Hepatocyte (in vitro differentiated cells): ENCODE results near the gene C4orf17. TPM values are rescaled to one million over a fixed set of nuclear protein-coding genes. Genes with fewer than 3 reads are reported as not detected.

ENCODE experiments used
- DNase-seq: peaks from one replicate; pipeline ENCODE4 v3.0.0-alpha.2; 2016; ENCODE audit warnings: low spot score
- H2AFZ ChIP-seq: fragments of 200-600 bp; sonication (generic); 2 replicates; pipeline ENCODE4 v1.6.0; 2016; ENCODE audit warnings: antibody characterized with exemption, mild to moderate bottlenecking
- H3K27ac ChIP-seq: fragments of 200-600 bp; sonication (generic); 2 replicates; pipeline ENCODE4 v1.5.1; 2016; ENCODE audit warnings: mild to moderate bottlenecking
- H3K27me3 ChIP-seq: fragments of 200-600 bp; sonication (generic); 2 replicates; pipeline ENCODE4 v1.6.1; 2016
- H3K36me3 ChIP-seq: fragments of 200-600 bp; sonication (generic); replicated peaks from 2 replicates; pipeline ENCODE4 v1.5.1; 2016; ENCODE audit warnings: low read depth; ENCODE audit not compliant: insufficient read depth
- H3K4me1 ChIP-seq: fragments of 200-600 bp; sonication (generic); 2 replicates; pipeline ENCODE4 v1.5.1; 2016; ENCODE audit warnings: mild to moderate bottlenecking, moderate library complexity; ENCODE audit not compliant: insufficient read depth
- H3K4me2 ChIP-seq: fragments of 200-600 bp; sonication (generic); 2 replicates; pipeline ENCODE4 v1.6.0; 2016
- H3K4me3 ChIP-seq: fragments of 200-600 bp; sonication (generic); 2 replicates; pipeline ENCODE4 v1.5.1; 2016; ENCODE audit warnings: mild to moderate bottlenecking
- H3K79me2 ChIP-seq: fragments of 200-600 bp; sonication (generic); 2 replicates; pipeline ENCODE4 v1.6.0; 2017; ENCODE audit warnings: mild to moderate bottlenecking
- H3K9me2 ChIP-seq: fragments of 200-600 bp; sonication (generic); replicated peaks from 2 replicates; pipeline ENCODE4 v1.6.0; 2017; ENCODE audit warnings: mild to moderate bottlenecking; ENCODE audit not compliant: insufficient read depth
- H3K9me3 ChIP-seq: fragments of 200-600 bp; sonication (generic); 2 replicates; pipeline ENCODE4 v1.5.1; 2016; ENCODE audit warnings: low read depth, mild to moderate bottlenecking
- H4K20me1 ChIP-seq: fragments of 200-600 bp; sonication (generic); 2 replicates; pipeline ENCODE4 v1.6.0; 2016; ENCODE audit warnings: mild to moderate bottlenecking; ENCODE audit not compliant: insufficient read depth, poor library complexity, severe bottlenecking
- CTCF ChIP-seq: fragments of 200-600 bp; sonication (generic); IDR thresholded peaks from 2 replicates; pipeline ENCODE4 v1.5.1; 2016; ENCODE audit warnings: antibody characterized with exemption, mild to moderate bottlenecking; ENCODE audit not compliant: poor library complexity
- EZH2 ChIP-seq: fragments of 200-600 bp; sonication (generic); IDR thresholded peaks from 2 replicates; pipeline ENCODE4 v1.6.1; 2016; ENCODE audit warnings: antibody characterized with exemption, mild to moderate bottlenecking, borderline replicate concordance
- EZH2phosphoT487 ChIP-seq: fragments of 200-600 bp; sonication (generic); IDR thresholded peaks from one replicate; pipeline ENCODE4 v1.6.1; 2018; ENCODE audit warnings: antibody characterized with exemption, mild to moderate bottlenecking, low read depth, moderate library complexity; ENCODE audit not compliant: unreplicated experiment, severe bottlenecking
- WGBS: methylation state at CpG from one replicate; pipeline ENCODE4 v1.1.6; 2016; ENCODE audit warnings: low lambda C conversion rate; ENCODE audit errors: missing lambda C conversion rate; 5-methylcytosine and 5-hydroxymethylcytosine counted together
- polyA plus RNA-seq: library from polyadenylated mRNA; unstranded; fragments of >200 nt; fragmentation: Nextera tagmentation; extraction: Ambion mirVana; gene quantifications from 2 replicates; pipeline ENCODE4 v1.2.1, GENCODE V29; 2016
- total RNA-seq: library from RNA; depleted of rRNA; stranded (reverse); fragments of >200 nt; gene quantifications from 2 replicates; pipeline ENCODE4 v1.2.3, GENCODE V29; 2014

The C4orf17 gene
- total and polyA plus RNA-seq, 2 experiments from 2014 or later = not detected

- H4K20me1 ChIP-seq = no peaks in the 10 kb centered on the region
- H3K36me3 ChIP-seq = no peaks in the 10 kb centered on the region
- WGBS = 94% methylated on average over 4 of the region's 4 CpGs
- DNase-seq = no peak
- no peaks in the 10 kb centered on the region for H3K9me2 ChIP-seq
- H3K27ac ChIP-seq = no peak overlapping the region
- no peaks in the 10 kb centered on the region for H3K4me1 ChIP-seq
- no peak overlapping the region for H3K4me3 ChIP-seq
- no peaks in the 10 kb centered on the region for H3K27me3 ChIP-seq
- H3K79me2 ChIP-seq = no peaks in the 10 kb centered on the region
- no peak overlapping the region for H3K4me2 ChIP-seq
- TF ChIP-seq EZH2 (no peak), EZH2phosphoT487 (no peak), CTCF (no peak)
- no peak overlapping the region for H2AFZ ChIP-seq
- no peaks in the 10 kb centered on the region for H3K9me3 ChIP-seq
Observed at GRCh38 chr4:99537674-99538073, 26.9 kb downstream of the C4orf17 start.

GRCh38 chr4:99540277-99540939 is 29.6 kb downstream of the C4orf17 start:
- no peaks in the 10 kb centered on the region for H3K36me3 ChIP-seq
- H4K20me1 ChIP-seq = no peaks in the 10 kb centered on the region
- no peak overlapping the region for H3K4me3 ChIP-seq
- no peaks in the 10 kb centered on the region for H3K4me1 ChIP-seq
- no peaks in the 10 kb centered on the region for H3K79me2 ChIP-seq
- no peak overlapping the region for H3K4me2 ChIP-seq
- H3K9me3 ChIP-seq = no peaks in the 10 kb centered on the region
- H3K9me2 ChIP-seq = no peaks in the 10 kb centered on the region
- TF ChIP-seq EZH2phosphoT487 (no peak), CTCF (no peak)
- DNase-seq = no peak
- no peak overlapping the region for H3K27ac ChIP-seq
- H3K27me3 ChIP-seq = no peaks in the 10 kb centered on the region
- no peak overlapping the region for H2AFZ ChIP-seq

GRCh38 chr4:99552872-99553271 is 42.1 kb downstream of the C4orf17 start:
- WGBS = 100% methylated on average over 2 of the region's 2 CpGs
- H2AFZ ChIP-seq = no peak overlapping the region
- TF ChIP-seq EZH2phosphoT487 = no peak
- no peak for TF ChIP-seq EZH2
- TF ChIP-seq CTCF = no peak
- H3K9me2 ChIP-seq = no peaks in the 10 kb centered on the region
- no peak overlapping the region for H3K4me3 ChIP-seq
- no peaks in the 10 kb centered on the region for H4K20me1 ChIP-seq
- H3K79me2 ChIP-seq = no peaks in the 10 kb centered on the region
- no peaks in the 10 kb centered on the region for H3K27me3 ChIP-seq
- H3K4me1 ChIP-seq = no peaks in the 10 kb centered on the region
- DNase-seq = no peak
- H3K36me3 ChIP-seq = no peaks in the 10 kb centered on the region
- H3K9me3 ChIP-seq = no peaks in the 10 kb centered on the region
- no peak overlapping the region for H3K4me2 ChIP-seq
- H3K27ac ChIP-seq = no peak overlapping the region
